Inflammatory macrophage (primary cell): ENCODE results near the gene SCYGR3.
A peak's percentile ranks its signal among the peaks of the same experiment; 100 is the strongest.

ENCODE experiments used
- DNase-seq, 2 donors: peaks; one replicate each; pipeline ENCODE4 v3.0.0-alpha.2; 2020 to 2022
- total RNA-seq, 18 experiments: gene quantifications; one replicate each; lab custom pipeline; 2026; ENCODE audit warnings: mixed read lengths in 6 of 18, inconsistent platforms in 2 of 18; lab: John Stamatoyannopoulos, UW

Gene SCYGR3, protein sequence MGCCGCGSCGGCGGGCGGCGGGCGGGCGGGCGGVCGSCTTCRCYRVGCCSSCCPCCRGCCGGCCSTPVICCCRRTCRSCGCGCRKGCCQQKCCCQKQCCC
- total RNA-seq, result 0 reads per million in 18 experiments

DNA sequence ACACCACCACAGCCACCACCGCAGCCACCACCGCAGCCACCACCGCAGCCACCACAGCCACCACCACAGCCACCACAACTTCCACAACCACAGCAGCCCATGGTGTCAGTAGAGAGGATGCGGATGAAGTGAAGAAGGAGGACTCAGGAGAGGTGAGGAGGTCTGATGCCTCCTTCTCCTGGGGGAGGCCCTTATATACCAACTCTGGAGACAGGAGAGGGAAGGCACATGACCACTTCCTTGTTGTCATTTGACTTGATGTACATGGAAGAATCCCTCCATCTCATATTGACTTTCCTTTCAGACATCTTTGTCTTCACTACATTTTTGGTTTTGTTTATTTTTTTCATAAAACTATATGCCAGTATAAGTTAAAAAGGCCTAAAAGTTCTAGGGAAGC, at the start of gene SCYGR3:
TSS of gene SCYGR3 (minus strand) at position 101 of the 400 bp plus-strand sequence. CDS start at position 101, 0 bp downstream.
- DNase-seq, result no peak

DNA sequence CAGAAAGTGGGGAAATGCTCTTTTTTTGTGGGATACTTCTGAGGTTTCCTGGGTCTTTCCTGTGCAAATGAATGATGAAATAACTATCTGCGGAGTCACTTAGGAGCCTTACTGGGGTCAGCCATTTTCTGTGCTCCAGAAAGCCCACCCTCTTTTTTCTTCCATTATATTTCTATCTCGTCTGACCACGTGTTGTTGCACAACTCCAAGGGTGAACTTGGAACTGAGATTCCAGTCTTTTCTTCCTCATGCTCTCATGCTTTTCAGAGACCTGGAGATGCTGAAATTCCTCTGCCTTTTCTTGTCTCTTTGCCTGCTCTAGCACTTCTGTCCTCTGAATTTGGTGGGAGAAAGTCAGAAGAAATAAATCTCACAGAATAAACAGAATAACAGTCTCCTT, 47.2 kb upstream of the SCYGR3 start:
- no peak for DNase-seq

DNA sequence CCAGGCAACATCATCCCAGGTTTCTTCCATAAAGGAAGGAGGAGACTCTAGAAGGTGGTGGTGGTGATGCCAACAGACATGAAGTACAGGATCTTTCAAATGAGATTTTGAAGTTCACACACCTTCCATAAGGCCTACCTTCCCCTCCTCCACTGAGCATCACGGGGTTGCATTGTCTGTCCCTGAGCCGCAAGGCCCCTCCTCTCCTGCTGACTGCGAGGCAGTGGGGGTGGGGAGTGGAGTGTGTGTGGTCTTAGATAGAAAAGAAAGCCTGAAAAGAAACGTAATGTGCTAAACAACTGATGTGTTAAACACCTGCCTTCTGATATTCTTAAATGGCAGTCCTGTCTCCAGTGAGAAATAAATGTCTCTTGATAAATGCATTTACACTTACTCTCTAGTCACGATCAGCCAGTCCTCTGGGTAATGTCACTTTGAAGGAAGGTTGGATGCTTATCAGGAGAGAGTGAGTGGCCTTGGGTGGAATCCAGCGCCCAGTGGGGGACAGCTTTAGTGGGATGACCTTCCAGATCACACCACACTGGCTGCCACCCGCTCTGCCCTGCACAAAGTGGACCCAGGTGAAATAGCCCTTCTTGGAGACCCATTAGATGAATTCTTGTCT, 46.5 kb upstream of the SCYGR3 start:
- no peak for DNase-seq

DNA sequence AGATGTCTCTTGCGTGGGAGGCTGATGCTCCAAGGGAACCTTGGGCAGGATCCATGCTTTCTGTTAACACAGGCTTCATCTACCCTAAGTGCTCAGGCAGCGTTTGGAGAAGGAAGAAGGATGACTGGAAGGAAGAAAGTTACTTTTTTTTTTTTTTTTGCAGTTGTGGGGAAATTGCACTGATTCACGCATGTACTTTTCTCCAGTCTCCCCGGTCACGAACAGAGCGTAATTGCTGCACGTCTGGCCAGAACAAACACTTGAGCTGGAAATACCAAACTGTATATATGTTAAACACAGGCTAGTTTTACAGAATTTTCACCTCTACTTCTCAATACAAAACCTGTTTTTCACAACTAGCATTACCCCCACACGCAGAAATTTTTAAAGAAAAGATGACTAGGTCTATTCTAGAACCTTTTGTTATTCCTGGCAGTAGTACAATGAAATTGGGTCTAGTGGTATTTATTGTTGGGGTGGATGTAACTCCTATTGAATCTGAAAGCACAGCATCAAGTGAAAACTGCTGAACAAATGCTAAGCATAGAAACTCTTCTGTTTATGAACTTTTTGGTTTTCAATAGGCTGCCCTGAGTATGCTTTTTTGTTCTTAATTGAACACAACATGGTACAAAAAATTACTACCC, 42.7 kb upstream of the SCYGR3 start:
- no peak for DNase-seq

DNA sequence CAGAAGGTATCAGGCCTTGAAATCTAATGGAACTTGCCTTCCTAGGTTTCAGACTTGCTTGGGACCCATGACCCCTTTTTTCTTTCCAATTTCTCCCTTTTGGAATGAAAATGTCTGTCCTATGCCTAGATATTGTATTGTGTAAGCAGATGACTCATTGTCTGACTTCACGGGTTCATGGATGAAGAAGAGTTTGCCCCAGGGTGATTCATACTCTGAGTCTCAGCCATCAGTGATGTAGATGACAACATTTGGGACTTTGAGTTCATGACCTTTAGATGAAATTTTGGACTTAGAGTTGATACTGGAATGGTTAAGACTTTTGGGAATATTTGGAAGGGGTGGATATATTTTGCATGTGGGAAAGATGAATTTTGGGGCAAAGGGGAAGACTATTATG, 40.8 kb upstream of the SCYGR3 start:
- DNase-seq, result peak; percentile 70 to 76

DNA sequence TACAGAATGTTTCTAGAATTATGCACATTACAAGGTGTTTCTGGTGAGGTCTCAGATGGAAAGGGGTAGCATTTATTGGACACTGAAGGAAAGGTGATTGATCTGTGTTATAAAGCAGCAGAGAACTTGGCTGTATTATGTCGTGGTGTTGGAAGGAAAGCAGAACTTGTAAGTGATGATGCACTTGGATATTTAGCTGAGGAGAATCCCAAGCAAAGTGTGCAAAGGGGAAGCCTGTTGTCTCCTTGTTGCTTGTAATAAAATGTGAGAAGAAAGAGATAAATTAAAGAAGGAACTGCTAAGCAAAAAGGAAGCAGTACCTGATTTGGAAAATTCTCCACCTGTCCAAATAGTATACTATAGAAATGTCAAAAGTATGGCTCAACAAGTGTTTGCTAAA, 39.8 kb upstream of the SCYGR3 start:
- DNase-seq, result peak; percentile 2 to 7

DNA sequence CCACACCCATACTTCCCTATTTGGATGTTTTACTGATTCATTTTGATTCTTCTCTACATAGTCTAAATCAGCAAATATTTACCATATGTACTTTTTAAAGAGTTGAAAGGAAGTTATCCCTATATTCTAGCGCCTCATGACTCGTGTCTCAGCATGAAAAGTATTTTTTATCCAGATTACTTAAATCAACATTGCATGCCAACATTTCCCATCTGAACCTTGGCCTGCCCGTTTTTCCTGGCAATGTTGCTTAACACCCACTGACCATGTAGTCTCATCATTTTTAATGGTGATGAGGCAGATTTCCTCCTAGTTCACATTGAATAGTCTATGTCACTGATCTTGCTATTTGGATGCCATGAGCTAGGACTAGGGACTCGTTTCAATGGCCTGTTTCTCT, 38.8 kb upstream of the SCYGR3 start:
- DNase-seq, result peak in 1 of 2 donors; percentile 14

DNA sequence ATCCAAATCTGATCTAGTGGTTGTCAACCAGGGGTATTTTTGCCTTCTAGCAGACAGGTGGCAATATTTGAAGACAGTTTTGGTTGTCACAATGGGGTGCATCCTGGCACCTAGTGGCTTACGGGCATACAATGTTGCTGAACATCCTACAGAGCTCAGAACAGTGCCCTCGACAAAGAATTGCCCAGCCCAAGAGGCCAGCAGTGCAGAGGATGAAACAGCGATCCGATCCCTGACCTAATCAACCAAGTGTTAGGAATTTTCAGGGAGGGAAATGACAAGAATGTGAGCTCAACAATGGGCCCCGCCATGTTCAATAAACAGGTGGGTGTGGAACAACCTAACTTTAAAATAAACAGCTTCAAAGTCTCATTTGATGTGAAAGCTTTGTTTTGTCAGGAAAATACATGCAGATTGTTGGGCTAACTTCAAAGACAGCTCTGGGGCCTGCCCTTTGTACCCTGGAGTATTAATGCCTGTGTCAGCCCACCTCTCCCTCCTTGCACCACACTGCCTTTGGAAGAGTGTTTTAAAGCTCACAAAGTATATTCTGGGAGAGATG, 29.4 kb upstream of the SCYGR3 start:
- no peak for DNase-seq

DNA sequence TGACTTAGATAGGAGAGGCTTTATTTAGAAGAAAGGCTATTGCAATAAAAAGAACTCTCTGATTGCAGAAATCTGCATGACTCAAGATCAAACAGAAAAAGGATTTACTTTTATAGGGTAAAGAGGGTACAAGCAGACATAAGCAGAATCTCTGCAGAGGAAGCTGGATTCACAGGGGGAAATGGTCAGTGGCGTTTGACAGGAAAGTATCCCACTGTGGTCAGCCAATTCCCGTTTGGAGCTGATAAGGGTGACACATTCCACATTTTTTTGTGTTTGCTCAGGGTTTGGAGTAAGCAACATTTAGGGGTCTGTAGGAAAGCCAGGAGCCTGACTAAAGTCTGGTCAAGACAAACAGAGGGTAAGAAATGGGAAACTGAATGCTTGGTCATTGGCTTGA, 28.0 kb upstream of the SCYGR3 start:
- no peak for DNase-seq

DNA sequence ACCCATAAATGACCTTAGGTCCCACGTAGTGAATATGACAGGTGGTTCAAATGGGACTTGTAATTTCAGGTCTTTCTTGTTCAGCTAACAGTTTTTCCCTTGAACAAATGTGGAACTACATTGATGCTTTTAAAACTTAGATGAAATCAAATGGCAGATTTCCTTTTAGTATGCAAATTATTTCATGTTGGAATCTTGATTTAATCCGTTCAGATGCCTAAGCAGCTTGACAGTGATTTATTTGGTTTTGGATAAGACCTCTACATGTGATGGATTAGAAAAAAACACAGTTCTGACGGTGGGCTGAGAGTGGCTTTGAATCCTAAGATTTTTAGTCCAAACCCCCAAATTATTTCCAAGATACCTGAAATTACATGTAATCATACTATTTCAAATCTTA, 19.6 kb upstream of the SCYGR3 start:
- DNase-seq, result no peak

DNA sequence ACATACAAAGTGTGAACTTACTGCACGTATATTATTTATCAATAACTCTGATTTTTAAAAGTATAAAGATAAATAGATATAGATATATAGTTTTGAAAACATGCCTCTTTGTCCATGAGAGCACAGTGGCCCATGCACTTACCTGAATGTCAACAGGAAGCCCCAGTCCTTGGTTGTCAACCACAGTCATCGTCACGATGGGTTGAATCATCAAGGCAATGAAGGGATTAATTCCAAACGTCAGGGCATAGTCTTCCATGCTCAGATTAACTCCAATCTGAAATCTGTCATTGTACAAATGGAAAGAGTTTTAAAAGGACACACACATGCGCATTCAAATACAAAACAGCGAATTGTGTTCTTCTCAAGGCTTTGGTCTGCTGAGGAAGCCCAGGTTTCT, 18.2 kb upstream of the SCYGR3 start:
- DNase-seq, result no peak

DNA sequence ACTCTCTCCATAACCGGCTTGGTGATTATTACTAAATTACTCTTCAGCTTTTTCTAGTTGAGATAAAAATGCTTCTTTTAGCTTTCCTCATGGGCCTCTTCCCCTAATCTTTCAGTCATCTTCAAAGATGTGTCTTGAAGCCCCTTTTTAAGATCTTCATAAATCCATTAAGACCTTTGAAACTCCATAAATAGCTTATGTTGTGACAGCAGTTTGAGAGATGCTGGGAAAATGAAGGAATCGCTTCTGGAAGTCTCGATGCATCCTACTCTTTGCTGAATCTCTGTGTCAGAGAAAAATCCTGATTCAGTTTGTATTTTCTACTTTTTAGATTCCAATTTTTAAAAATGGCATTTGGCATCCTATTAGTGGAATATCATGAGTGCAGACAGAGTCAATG, 15.7 kb upstream of the SCYGR3 start:
- DNase-seq, result no peak

DNA sequence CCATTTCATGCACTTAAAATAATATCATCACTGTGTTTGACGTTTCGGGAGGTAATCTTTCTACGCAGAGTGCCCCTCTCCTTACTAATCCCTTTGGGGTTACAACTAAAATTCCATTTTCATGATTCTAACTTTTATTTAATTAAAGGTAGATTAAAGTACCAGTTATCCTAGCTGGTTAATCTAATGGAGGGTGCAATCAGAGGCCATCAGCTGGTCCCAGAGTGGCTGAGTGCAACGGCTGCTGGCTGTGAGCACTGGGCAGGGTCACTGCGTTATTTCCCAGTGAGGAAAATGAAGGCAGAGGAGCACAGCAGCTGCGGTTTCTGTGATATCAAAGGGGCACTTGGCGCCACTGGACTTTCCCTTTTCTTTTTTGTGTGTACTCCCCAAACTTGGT, 14.8 kb upstream of the SCYGR3 start:
- no peak for DNase-seq

DNA sequence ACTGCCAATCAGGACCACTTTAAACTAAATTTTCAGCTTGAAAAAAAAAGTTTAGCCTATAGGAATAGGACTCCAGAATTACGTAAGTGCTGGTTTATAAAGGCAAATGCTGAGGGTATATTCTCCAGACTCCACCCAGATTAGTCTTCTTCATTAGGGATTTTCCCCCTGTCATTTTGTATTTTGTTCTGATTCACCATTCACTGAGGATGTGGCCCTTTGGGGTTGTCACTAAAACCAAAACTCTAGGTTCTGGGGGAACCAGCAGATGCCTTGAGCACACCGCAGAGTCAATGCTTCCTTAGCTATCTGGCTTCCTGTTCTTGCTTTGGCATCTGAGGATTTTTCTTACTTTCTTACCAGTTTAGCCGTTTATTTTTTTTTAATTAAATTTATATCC, 13.1 kb upstream of the SCYGR3 start:
- DNase-seq, result no peak

DNA sequence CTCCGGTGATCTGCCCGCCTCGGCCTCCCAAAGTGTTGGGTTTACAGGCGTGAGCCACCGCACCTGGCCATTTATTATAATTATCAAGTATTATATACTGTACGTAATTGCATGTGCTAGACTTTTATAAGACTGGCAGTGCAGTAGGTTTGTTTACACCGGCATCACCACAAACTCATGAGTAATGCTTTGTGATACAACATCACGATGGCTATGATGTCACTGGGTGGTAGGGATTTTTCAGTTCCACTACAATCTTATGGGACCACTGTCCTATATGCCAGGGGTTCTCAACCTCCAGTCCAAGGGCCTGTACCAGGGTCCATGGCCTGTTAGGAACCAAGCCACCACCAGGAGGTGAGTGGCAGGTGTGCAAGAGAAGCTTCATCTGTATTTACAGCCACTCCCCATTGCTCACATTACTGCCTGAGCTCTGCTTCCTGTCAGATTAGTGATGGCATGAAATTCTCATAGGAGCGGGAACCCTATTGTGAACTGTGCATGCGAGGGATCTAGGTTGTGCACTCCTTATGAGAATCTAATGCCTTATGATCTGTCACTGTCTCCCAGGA, 12.0 kb upstream of the SCYGR3 start:
- no peak for DNase-seq

DNA sequence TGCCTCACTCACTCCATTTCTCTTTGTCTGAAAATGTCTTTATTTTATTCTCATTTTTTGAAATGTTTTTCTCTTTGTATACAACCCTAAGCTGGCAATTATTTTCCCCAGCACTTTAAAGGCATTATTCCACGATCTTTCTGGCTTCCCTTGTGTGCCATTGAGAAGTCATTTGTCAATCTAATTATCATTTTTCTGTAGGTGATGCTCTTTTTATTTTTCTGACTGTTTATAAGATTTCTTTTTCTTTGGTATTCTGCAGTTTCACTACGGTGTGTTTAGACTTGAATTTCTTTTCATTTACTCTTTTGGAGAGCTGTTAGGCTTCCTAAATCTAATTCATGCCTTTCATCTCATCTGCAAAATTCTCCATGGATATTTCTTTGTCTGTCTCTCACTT, 10.8 kb upstream of the SCYGR3 start:
- no peak for DNase-seq

DNA sequence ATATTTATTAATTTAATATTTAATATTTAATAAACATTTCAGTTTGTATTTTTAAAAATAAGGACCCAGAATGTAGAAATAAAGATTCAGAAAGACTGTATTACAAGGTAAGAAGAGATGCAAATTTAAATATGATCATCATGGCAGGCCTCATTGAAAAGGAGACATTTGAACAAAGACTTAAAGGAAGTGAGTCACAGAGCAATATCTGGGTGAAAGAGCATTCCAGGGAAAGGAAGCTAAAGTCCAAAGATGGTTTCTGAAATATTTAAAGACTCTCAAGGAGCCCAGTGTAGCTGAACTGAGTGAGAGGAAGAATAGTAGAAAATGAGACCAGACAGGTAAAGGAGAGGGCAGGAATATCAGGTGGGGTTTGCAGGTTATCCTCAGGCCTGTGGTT, 8.6 kb upstream of the SCYGR3 start:
- peak in 1 of 2 donors; percentile 14 for DNase-seq

DNA sequence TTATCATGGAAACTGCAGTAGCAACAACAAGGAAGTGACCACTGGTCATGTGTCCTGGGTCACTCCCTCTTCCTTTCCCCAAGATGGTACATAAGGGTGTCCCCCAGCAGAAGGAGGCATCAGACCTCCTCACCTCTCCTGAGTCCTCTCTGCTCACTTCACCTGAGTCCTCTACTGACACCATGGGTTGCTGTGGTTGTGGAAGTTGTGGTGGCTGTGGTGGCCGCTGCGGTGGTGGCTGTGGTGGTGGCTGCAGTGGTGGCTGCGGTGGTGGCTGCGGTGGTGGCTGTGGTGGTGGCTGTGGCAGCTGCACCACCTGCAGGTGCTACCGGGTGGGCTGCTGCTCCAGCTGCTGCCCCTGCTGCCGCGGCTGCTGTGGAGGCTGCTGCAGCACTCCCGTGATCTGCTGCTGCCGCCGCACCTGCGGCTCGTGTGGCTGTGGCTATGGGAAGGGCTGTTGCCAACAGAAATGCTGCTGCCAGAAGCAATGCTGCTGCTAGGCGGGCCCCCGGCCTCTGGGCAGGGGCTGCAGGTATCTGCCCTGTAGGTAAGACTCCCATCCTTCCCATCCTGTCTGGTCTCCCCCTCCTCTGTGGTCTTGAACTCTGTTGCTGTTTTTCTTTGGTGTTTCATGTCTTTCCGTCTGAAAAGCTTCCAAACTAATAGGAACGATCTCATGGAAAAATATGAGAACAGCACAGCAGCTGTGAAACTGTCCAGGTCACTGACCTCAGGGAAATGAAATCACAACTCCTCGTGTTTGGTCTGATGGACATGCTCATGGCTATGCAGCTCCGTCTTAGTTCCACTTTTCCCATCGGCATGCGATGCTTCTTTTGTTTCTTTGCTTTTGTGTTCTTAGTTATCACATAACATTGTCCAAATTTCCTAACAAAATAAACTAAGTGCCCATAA, 2.9 kb upstream of the SCYGR3 start, which contains the start of gene SCYGR4:
TSS of gene SCYGR4 (plus strand) at position 183 of the 915 bp plus-strand sequence. CDS start at position 183, 0 bp downstream.
- DNase-seq, result no peak

DNA sequence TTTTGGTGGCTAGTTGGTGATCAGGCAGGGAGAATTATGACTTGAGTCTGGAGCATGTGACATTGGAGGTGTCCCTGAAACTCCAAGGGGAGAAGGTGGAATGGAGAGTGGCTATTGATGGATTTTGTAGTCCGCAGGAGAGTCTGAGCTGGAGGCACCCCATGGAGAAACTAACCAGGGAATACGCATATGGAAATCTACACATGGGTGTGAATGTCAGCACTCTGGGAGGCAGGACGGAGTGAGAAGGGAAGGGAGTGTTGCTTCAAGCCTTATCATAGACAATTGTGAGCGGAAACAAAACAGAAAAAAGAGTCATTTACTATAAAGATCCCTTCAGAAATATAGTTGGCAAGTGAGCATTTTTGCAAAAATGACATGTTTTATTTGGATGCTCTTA, 2.0 kb upstream of the SCYGR3 start:
- no peak for DNase-seq

DNA sequence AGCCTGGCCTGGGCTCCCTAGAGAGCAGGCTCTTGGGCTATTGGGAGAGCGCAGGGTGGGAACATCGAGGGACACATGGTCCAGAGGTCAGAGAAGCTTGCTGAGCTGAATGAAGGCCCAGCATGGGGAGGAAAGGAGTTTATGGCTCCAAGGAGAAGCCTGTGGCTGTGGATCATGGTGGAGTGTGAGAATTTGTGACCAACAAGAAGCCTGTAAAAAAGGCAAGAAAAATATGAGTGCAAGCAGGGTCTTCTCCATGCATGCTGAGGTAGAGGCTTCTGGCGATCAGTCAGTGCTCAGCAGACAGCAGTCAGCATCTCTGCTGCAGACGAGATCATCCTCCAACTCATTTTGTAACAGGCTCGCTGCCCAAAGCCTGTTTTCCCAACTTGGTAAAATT, 1.3 kb upstream of the SCYGR3 start:
- no peak for DNase-seq

DNA sequence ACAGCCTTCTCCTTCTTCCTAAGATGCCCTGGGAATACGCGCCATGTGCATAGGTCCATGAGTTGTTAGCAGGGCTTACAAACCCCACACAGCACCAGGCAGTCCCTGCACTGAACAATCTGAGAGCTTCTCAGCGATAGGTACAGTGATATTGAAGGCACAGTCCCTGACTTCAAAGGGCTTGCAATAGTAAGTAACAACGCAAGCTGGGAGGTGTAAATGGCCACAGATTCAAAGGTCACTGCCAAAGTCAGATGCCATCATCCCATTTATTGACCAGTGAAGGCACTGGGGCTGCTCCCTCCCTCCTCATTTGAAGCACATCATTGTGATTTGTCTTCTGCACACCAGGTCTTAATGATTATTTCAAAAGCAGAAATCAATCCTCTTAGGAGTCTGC, 541 bp upstream of the SCYGR3 start:
- DNase-seq, result no peak

DNA sequence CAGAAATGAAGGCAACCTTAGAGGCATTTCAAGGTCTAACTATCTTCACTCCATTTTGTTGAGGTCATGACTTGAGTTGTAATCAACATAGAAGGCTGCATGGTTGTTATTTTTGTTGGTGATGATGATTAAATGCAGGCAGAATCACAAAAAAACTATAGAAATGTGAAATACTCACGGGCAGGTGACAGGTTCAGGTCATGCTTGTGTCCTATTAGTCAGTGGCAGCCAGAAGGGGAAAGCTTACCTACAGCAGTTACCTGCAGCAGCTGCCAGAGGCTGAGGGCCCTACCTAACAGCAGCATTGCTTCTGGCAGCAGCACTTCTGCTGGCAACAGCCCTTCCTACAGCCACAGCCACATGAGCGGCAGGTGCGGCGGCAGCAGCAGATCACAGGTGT, 394 bp downstream of the SCYGR3 start:
- no peak for DNase-seq

DNA sequence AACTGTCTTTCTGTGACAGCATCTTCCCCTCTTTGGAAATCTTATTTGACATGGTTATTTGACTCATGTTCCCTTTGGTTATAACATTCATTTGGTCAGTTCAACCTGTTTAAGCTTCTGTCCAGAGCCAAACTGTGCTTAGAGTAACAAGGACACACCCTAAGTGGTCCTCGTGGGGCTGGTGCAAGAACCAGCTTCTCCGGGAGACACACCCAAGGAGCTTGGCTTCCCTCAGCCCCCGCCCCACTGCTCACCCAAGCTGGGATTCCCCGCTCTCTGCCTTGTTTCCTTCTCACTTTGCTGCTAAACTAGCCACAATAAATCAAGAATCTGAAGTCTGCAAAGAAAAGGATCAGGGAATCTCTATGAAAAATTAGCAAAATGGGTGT, 1.4 kb downstream of the SCYGR3 start:
- no peak for DNase-seq
